HEK293T (cell line): Measurements from ENCODE around the gene SPOCK3.

Source experiments
- BHLHE40 ChIP-seq: fragments of 450-650 bp; IDR thresholded peaks from 2 replicates; pipeline ENCODE4 v1.6.1; 2016; ENCODE audit warnings: mild to moderate bottlenecking, moderate library complexity, borderline replicate concordance
- FOXA1 ChIP-seq: fragments of 450-650 bp; IDR thresholded peaks from 2 replicates; pipeline ENCODE4 v1.6.1; 2016; ENCODE audit warnings: mild to moderate bottlenecking
- FOXM1 ChIP-seq: fragments of 450-650 bp; IDR thresholded peaks from 2 replicates; pipeline ENCODE4 v1.6.1; 2017; ENCODE audit warnings: mild to moderate bottlenecking, borderline replicate concordance
- NFRKB ChIP-seq: fragments of 450-650 bp; IDR thresholded peaks from 2 replicates; pipeline ENCODE4 v1.6.1; 2016; ENCODE audit warnings: mild to moderate bottlenecking, moderate library complexity
- SP1 ChIP-seq: fragments of 450-650 bp; IDR thresholded peaks from 2 replicates; pipeline ENCODE4 v1.6.1; 2017
- SUZ12 ChIP-seq: fragments of 450-650 bp; IDR thresholded peaks from 2 replicates; pipeline ENCODE4 v1.6.1; 2016; ENCODE audit warnings: mild to moderate bottlenecking

DNA sequence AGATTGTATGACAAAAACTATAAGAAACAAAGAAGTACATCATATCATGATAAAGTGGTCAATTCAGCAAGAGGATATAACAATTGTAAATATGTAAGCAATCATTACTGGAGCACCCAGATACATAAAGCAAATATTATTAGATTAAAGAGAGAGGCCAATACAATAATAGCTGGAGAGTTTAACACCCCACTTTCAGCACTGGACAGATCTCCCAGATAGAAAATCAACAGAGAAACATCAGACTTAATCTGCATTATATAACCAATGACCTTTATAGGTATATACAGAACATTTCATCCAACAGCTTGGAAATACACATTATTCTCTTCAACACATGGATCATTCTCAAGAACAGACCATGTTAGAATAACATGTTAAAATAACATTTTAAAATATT is 128.4 kb downstream of the SPOCK3 start:
- TF ChIP-seq FOXA1 (no peak), SUZ12 (no peak), BHLHE40 (no peak), NFRKB (no peak), FOXM1 (no peak), SP1 (no peak)
